ENCODE data around the gene PRKCD. TPM values are rescaled to one million over a fixed set of nuclear protein-coding genes. Genes with fewer than 3 reads are reported as not detected.

PRKCD gene
- total RNA-seq, 1 experiment from 2014 or later = 22.7 TPM

GRCh38 chr3:53211706-53212702, 51.0 kb downstream of the PRKCD start:
- no peak overlapping the region for H3K4me2 ChIP-seq (ENCODE audit: low read depth, low read length, poor library complexity, severe bottlenecking)
- H2AFZ ChIP-seq (ENCODE audit: low read length) = no peak overlapping the region
- H3K4me1 ChIP-seq (ENCODE audit: low read length) = no peaks in the 10 kb centered on the region
- peaks cover 39% of the 10 kb centered on the region for H3K79me2 ChIP-seq (ENCODE audit: low read length)
- no peaks in the 10 kb centered on the region; the same call in 1 of the 2 replicates for H3K9me3 ChIP-seq (ENCODE audit: low read length)
- H3K36me3 ChIP-seq (ENCODE audit: insufficient read depth, low read length) = peaks cover 26% of the 10 kb centered on the region
- H3K4me3 ChIP-seq (ENCODE audit: low read length) = no peak overlapping the region
- DNase-seq = no peak
- no peak overlapping the region for H3K27ac ChIP-seq (ENCODE audit: low read length)
- H3K9me2 ChIP-seq (replicated peaks; ENCODE audit: insufficient read depth, low read length) = no peaks in the 10 kb centered on the region
- 0 out of 2 replicates have a peak, but pooled peaks cover 4% of the 10 kb centered on the region for H4K20me1 ChIP-seq (ENCODE audit: insufficient read depth, low read depth, low read length)
- no peaks in the 10 kb centered on the region for H3K27me3 ChIP-seq (ENCODE audit: low read length)
- H3K9ac ChIP-seq (ENCODE audit: low read length) = no peak overlapping the region

- H3K9ac ChIP-seq (ENCODE audit: low read length) = no peak overlapping the region
- H3K27me3 ChIP-seq (ENCODE audit: low read length) = no peaks in the 10 kb centered on the region
- H3K27ac ChIP-seq (ENCODE audit: low read length) = no peak overlapping the region
- H3K4me2 ChIP-seq (ENCODE audit: low read depth, low read length, poor library complexity, severe bottlenecking) = no peak overlapping the region
- peaks cover 16% of the 10 kb centered on the region for H3K36me3 ChIP-seq (ENCODE audit: insufficient read depth, low read length)
- no peaks in the 10 kb centered on the region for H3K9me3 ChIP-seq (ENCODE audit: low read length)
- DNase-seq = no peak
- H3K4me3 ChIP-seq (ENCODE audit: low read length) = no peak overlapping the region
- no peak overlapping the region for H2AFZ ChIP-seq (ENCODE audit: low read length)
- peaks cover 35% of the 10 kb centered on the region for H3K79me2 ChIP-seq (ENCODE audit: low read length)
- H3K4me1 ChIP-seq (ENCODE audit: low read length) = peaks cover 8% of the 10 kb centered on the region
- H4K20me1 ChIP-seq (ENCODE audit: insufficient read depth, low read depth, low read length) = 0 out of 2 replicates have a peak, but pooled peaks cover 4% of the 10 kb centered on the region
- no peaks in the 10 kb centered on the region for H3K9me2 ChIP-seq (replicated peaks; ENCODE audit: insufficient read depth, low read length)
Observed at GRCh38 chr3:53213276-53213675, 52.3 kb downstream of the PRKCD start.

DNA sequence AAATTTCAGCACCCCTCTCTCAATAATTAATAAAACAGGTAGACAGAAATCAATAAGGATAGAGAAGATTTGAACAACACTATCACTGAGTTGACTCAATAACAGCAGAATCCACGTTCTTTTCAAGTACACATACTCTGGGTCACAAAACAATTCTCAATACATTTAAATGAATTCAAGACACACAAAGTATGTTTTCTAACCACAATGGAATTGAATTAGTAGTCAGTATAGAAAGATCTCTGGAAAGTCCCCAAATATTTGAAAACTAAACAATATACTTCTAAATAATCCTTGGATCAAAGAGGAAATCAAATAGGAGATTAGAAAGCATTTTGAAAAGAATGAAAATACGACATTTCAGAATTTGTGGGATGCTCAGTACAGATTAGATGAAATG, 54.8 kb downstream of the PRKCD start:
- H3K4me2 ChIP-seq (ENCODE audit: low read depth, low read length, poor library complexity, severe bottlenecking) = no peak overlapping the region
- no peak overlapping the region for H3K27ac ChIP-seq (ENCODE audit: low read length)
- 0 out of 2 replicates have a peak, but pooled peaks cover 4% of the 10 kb centered on the region for H4K20me1 ChIP-seq (ENCODE audit: insufficient read depth, low read depth, low read length)
- DNase-seq = no peak
- H2AFZ ChIP-seq (ENCODE audit: low read length) = no peak overlapping the region
- H3K9me3 ChIP-seq (ENCODE audit: low read length) = no peaks in the 10 kb centered on the region
- no peak overlapping the region for H3K9ac ChIP-seq (ENCODE audit: low read length)
- peaks cover 7% of the 10 kb centered on the region; the same call in 1 of the 2 replicates for H3K36me3 ChIP-seq (ENCODE audit: insufficient read depth, low read length)
- no peaks in the 10 kb centered on the region for H3K9me2 ChIP-seq (replicated peaks; ENCODE audit: insufficient read depth, low read length)
- H3K79me2 ChIP-seq (ENCODE audit: low read length) = peaks cover 22% of the 10 kb centered on the region
- peaks cover 10% of the 10 kb centered on the region for H3K4me1 ChIP-seq (ENCODE audit: low read length)
- no peak overlapping the region for H3K4me3 ChIP-seq (ENCODE audit: low read length)
- H3K27me3 ChIP-seq (ENCODE audit: low read length) = no peaks in the 10 kb centered on the region

GRCh38 chr3:53216723-53217122, 55.7 kb downstream of the PRKCD start:
- Histone ChIP-seq H3K4me3 (ENCODE audit: low read length) (no peak overlapping the region), H3K27ac (ENCODE audit: low read length) (no peak overlapping the region), H4K20me1 (ENCODE audit: insufficient read depth, low read depth, low read length) (no peaks in the 10 kb centered on the region), H3K27me3 (ENCODE audit: low read length) (no peaks in the 10 kb centered on the region), H3K36me3 (ENCODE audit: insufficient read depth, low read length) (peaks cover 4% of the 10 kb centered on the region; the same call in 1 of the 2 replicates), H3K4me2 (ENCODE audit: low read depth, low read length, poor library complexity, severe bottlenecking) (no peak overlapping the region), H3K79me2 (ENCODE audit: low read length) (peaks cover 15% of the 10 kb centered on the region), H3K9me3 (ENCODE audit: low read length) (no peaks in the 10 kb centered on the region), H3K9me2 (replicated peaks; ENCODE audit: insufficient read depth, low read length) (no peaks in the 10 kb centered on the region), H2AFZ (ENCODE audit: low read length) (no peak overlapping the region), H3K4me1 (ENCODE audit: low read length) (peaks cover 10% of the 10 kb centered on the region), H3K9ac (ENCODE audit: low read length) (no peak overlapping the region)
- DNase-seq = no peak

DNA sequence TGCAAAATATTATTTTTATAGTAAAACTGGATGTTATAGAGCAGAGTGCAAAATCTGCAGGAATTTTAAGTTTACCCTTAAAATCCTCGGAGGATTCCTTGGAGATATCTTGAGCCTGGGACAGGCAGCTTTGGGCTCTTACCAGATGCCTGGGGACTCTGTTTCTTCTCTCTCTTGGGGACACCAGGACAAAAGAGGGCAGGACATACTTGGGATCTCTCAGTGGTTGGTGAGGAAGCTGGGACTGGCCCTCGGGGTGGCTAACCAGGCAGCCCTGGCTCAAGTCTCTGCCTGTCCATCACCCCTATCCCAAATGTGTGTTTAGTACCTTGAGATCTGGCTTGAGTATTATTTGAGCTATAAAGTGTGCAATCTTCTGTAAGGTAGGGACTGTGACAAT, 56.2 kb downstream of the PRKCD start:
- Histone ChIP-seq H3K9me2 (replicated peaks; ENCODE audit: insufficient read depth, low read length) (no peaks in the 10 kb centered on the region), H3K36me3 (ENCODE audit: insufficient read depth, low read length) (peaks cover 4% of the 10 kb centered on the region; the same call in 1 of the 2 replicates), H3K4me1 (ENCODE audit: low read length) (peaks cover 10% of the 10 kb centered on the region)

DNA sequence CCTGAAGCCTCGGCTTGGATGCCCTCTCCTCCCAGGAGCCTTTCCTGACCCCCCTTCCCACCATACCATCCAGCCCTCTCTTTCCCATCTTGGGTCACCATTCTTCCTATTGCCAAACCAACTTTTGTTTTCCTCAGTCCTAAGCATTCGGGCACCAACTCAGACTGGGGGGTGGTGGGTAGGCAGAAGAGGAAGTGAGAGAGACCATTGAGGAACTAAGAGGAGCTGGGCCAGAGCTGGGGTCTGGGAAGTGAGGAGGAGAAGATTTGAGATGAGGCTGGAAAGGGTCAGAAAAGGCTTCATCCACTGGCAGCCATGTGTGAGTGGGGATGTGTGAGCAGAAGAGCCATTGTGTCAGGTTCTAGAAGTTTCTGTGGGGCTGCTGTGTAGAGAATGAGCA, 57.1 kb downstream of the PRKCD start:
- H4K20me1 ChIP-seq (ENCODE audit: insufficient read depth, low read depth, low read length) = no peaks in the 10 kb centered on the region
- no peak overlapping the region for H3K4me2 ChIP-seq (ENCODE audit: low read depth, low read length, poor library complexity, severe bottlenecking)
- no peaks in the 10 kb centered on the region for H3K9me2 ChIP-seq (replicated peaks; ENCODE audit: insufficient read depth, low read length)
- H3K4me3 ChIP-seq (ENCODE audit: low read length) = no peak overlapping the region
- H3K9ac ChIP-seq (ENCODE audit: low read length) = no peak overlapping the region
- no peak overlapping the region for H2AFZ ChIP-seq (ENCODE audit: low read length)
- peaks cover 10% of the 10 kb centered on the region for H3K4me1 ChIP-seq (ENCODE audit: low read length)
- H3K27ac ChIP-seq (ENCODE audit: low read length) = peak overlapping the region; percentile 62
- peaks cover 9% of the 10 kb centered on the region; the same call in 1 of the 2 replicates for H3K36me3 ChIP-seq (ENCODE audit: insufficient read depth, low read length)
- peaks cover 6% of the 10 kb centered on the region for H3K79me2 ChIP-seq (ENCODE audit: low read length)
- no peaks in the 10 kb centered on the region for H3K27me3 ChIP-seq (ENCODE audit: low read length)
- no peaks in the 10 kb centered on the region for H3K9me3 ChIP-seq (ENCODE audit: low read length)
- peak; percentile 66 for DNase-seq

More for the DNA sequence above, 56.2 kb downstream of the PRKCD start:
- H3K4me3 ChIP-seq (ENCODE audit: low read length) = no peak overlapping the region
- H3K27me3 ChIP-seq (ENCODE audit: low read length) = no peaks in the 10 kb centered on the region
- no peak for DNase-seq
- H4K20me1 ChIP-seq (ENCODE audit: insufficient read depth, low read depth, low read length) = no peaks in the 10 kb centered on the region
- H2AFZ ChIP-seq (ENCODE audit: low read length) = no peak overlapping the region
- no peaks in the 10 kb centered on the region for H3K9me3 ChIP-seq (ENCODE audit: low read length)
- no peak overlapping the region for H3K9ac ChIP-seq (ENCODE audit: low read length)
- H3K27ac ChIP-seq (ENCODE audit: low read length) = no peak overlapping the region
- peaks cover 12% of the 10 kb centered on the region for H3K79me2 ChIP-seq (ENCODE audit: low read length)
- no peak overlapping the region for H3K4me2 ChIP-seq (ENCODE audit: low read depth, low read length, poor library complexity, severe bottlenecking)

- peaks cover 10% of the 10 kb centered on the region for H3K4me1 ChIP-seq (ENCODE audit: low read length)
- DNase-seq = peak; percentile 94
- no peaks in the 10 kb centered on the region for H4K20me1 ChIP-seq (ENCODE audit: insufficient read depth, low read depth, low read length)
- H3K9me3 ChIP-seq (ENCODE audit: low read length) = no peaks in the 10 kb centered on the region
- H3K27ac ChIP-seq (ENCODE audit: low read length) = no peak overlapping the region
- H3K4me3 ChIP-seq (ENCODE audit: low read length) = no peak overlapping the region
- no peaks in the 10 kb centered on the region for H3K27me3 ChIP-seq (ENCODE audit: low read length)
- H3K79me2 ChIP-seq (ENCODE audit: low read length) = peaks cover 3% of the 10 kb centered on the region; the same call in 1 of the 2 replicates
- H2AFZ ChIP-seq (ENCODE audit: low read length) = no peak overlapping the region
- H3K9me2 ChIP-seq (replicated peaks; ENCODE audit: insufficient read depth, low read length) = no peaks in the 10 kb centered on the region
- H3K9ac ChIP-seq (ENCODE audit: low read length) = no peak overlapping the region
- H3K4me2 ChIP-seq (ENCODE audit: low read depth, low read length, poor library complexity, severe bottlenecking) = no peak overlapping the region
- peaks cover 13% of the 10 kb centered on the region; the same call in 1 of the 2 replicates for H3K36me3 ChIP-seq (ENCODE audit: insufficient read depth, low read length)
Observed at GRCh38 chr3:53219895-53220483, 59.0 kb downstream of the PRKCD start.

- Histone ChIP-seq H3K79me2 (ENCODE audit: low read length) (peaks cover 8% of the 10 kb centered on the region; the same call in 1 of the 2 replicates), H4K20me1 (ENCODE audit: insufficient read depth, low read depth, low read length) (peaks cover 6% of the 10 kb centered on the region; the same call in 1 of the 2 replicates), H3K4me1 (ENCODE audit: low read length) (peaks cover 10% of the 10 kb centered on the region), H3K9me3 (ENCODE audit: low read length) (no peaks in the 10 kb centered on the region), H3K4me2 (ENCODE audit: low read depth, low read length, poor library complexity, severe bottlenecking) (no peak overlapping the region), H3K9me2 (replicated peaks; ENCODE audit: insufficient read depth, low read length) (no peaks in the 10 kb centered on the region), H3K27me3 (ENCODE audit: low read length) (no peaks in the 10 kb centered on the region), H3K36me3 (ENCODE audit: insufficient read depth, low read length) (peaks cover 17% of the 10 kb centered on the region; the same call in 1 of the 2 replicates), H2AFZ (ENCODE audit: low read length) (no peak overlapping the region), H3K9ac (ENCODE audit: low read length) (no peak overlapping the region), H3K27ac (ENCODE audit: low read length) (no peak overlapping the region), H3K4me3 (ENCODE audit: low read length) (no peak overlapping the region)
- no peak for DNase-seq
Observed at GRCh38 chr3:53221345-53221744, 60.3 kb downstream of the PRKCD start.
